ENCODE data around the gene MEAF6. TPM values are rescaled to one million over a fixed set of nuclear protein-coding genes. Genes with fewer than 3 reads are reported as not detected.

MEAF6 gene
- total RNA-seq, 4 donors from 2014 or later, result 39.1 to 186 (median 69.1) TPM

DNA sequence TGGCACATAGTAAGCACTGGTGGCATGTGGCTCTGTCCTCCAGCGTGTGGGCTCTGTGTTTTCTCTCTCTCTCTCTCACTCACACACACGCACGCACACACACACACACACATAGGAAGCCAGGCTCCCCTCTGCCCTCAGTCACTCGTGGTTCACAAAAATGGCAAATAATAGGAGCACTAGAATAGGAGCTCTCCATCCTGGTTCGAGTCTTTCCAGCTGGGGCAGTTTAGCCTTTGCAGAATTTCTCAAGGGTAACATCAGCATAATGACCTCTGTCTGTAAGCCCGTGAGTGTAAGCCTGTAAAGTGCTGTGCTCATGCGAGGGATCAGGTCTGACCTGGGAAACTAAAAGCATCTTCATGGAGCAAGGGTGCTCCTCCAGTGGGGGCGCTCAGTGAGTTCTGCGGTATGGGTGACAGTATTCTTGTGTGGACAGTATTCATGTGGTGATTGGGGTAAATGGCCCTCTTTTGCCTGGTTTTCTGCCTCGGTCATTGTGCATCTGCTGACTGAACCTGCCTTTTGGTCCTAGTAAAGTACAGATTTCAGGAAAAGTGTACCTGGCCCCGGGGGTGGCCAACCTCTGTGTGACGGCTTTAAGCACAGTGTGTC, 41.0 kb downstream of the MEAF6 start:
- H3K27ac ChIP-seq, result peak overlapping the region; percentile 85 to 94
- no peaks in the 10 kb centered on the region for H3K36me3 ChIP-seq
- peak overlapping the region; percentile 89 to 92 for H3K4me3 ChIP-seq
- intact Hi-C loops (cut with DNase I; ENCODE audit: low total_unique reads), result no loop called here
- TF ChIP-seq POLR2A (IDR thresholded peaks at IDR 0.05), result no peak
- TF ChIP-seq, protein P1, sequence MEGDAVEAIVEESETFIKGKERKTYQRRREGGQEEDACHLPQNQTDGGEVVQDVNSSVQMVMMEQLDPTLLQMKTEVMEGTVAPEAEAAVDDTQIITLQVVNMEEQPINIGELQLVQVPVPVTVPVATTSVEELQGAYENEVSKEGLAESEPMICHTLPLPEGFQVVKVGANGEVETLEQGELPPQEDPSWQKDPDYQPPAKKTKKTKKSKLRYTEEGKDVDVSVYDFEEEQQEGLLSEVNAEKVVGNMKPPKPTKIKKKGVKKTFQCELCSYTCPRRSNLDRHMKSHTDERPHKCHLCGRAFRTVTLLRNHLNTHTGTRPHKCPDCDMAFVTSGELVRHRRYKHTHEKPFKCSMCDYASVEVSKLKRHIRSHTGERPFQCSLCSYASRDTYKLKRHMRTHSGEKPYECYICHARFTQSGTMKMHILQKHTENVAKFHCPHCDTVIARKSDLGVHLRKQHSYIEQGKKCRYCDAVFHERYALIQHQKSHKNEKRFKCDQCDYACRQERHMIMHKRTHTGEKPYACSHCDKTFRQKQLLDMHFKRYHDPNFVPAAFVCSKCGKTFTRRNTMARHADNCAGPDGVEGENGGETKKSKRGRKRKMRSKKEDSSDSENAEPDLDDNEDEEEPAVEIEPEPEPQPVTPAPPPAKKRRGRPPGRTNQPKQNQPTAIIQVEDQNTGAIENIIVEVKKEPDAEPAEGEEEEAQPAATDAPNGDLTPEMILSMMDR (IDR thresholded peaks at IDR 0.05), result no peak
- no peaks in the 10 kb centered on the region for H3K9me3 ChIP-seq
- no peak for DNase-seq
- H3K27me3 ChIP-seq, result no peaks in the 10 kb centered on the region
- peaks cover 14 to 32% of the 10 kb centered on the region in 2 donors for H3K4me1 ChIP-seq

DNA sequence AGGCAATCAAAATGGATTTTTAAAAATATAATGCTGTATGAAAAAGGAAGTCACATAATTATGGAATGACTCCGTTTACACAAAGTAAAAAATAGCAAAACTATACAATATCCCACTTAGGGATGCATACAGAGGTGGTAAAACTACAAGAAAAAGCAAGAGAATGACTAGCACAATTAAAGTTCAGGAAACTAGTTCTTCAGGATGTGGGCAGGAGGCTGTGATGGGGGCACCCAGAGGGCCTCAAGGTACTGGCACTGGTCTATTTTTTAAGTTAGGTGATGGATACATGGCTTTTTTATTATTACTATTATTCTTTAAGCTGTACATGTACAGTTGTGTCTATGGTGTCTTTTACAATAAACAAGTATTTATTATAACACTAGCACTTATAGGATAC, 41.6 kb downstream of the MEAF6 start:
- DNase-seq, result no peak
- TF ChIP-seq POLR2A (IDR thresholded peaks at IDR 0.05), result no peak
- TF ChIP-seq, protein P1 (IDR thresholded peaks at IDR 0.05), result no peak
- no peaks in the 10 kb centered on the region for H3K36me3 ChIP-seq
- intact Hi-C loops (cut with DNase I; ENCODE audit: low total_unique reads), result no loop called here
- no peaks in the 10 kb centered on the region for H3K27me3 ChIP-seq
- H3K4me3 ChIP-seq, result no peak overlapping the region
- H3K27ac ChIP-seq, result peak overlapping the region; percentile 85 to 94
- peaks cover 14 to 29% of the 10 kb centered on the region in 2 donors for H3K4me1 ChIP-seq
- H3K9me3 ChIP-seq, result no peaks in the 10 kb centered on the region

DNA sequence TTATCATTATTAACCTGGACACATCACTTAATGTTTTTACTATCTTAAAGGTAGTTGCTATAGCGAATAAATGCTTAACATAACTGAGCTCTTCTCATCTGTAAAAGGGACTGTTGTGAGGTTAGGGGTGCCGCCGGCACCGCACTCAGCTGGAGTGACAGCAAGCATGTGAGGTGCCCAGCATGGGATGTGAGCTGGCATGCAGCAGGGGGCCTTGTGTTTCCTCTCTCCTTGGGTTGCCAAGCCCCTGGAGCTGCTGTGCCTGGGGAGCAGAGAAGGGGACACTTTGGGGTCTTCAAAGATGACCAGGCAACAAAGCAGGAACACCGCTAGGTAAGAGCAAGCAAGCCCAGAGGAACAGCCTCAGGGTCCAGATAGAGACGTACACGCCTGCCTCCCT, 42.3 kb downstream of the MEAF6 start:
- TF ChIP-seq POLR2A (IDR thresholded peaks at IDR 0.05), result no peak
- TF ChIP-seq, protein P1 (IDR thresholded peaks at IDR 0.05), result no peak
- DNase-seq, result no peak
- Histone ChIP-seq H3K4me1 (peaks cover 13 to 24% of the 10 kb centered on the region in 2 donors), H3K27me3 (no peaks in the 10 kb centered on the region), H3K36me3 (no peaks in the 10 kb centered on the region), H3K9me3 (no peaks in the 10 kb centered on the region), H3K27ac (peak overlapping the region; percentile 85 to 94), H3K4me3 (no peak overlapping the region)
- intact Hi-C loops (cut with DNase I; ENCODE audit: low total_unique reads), result no loop called here

DNA sequence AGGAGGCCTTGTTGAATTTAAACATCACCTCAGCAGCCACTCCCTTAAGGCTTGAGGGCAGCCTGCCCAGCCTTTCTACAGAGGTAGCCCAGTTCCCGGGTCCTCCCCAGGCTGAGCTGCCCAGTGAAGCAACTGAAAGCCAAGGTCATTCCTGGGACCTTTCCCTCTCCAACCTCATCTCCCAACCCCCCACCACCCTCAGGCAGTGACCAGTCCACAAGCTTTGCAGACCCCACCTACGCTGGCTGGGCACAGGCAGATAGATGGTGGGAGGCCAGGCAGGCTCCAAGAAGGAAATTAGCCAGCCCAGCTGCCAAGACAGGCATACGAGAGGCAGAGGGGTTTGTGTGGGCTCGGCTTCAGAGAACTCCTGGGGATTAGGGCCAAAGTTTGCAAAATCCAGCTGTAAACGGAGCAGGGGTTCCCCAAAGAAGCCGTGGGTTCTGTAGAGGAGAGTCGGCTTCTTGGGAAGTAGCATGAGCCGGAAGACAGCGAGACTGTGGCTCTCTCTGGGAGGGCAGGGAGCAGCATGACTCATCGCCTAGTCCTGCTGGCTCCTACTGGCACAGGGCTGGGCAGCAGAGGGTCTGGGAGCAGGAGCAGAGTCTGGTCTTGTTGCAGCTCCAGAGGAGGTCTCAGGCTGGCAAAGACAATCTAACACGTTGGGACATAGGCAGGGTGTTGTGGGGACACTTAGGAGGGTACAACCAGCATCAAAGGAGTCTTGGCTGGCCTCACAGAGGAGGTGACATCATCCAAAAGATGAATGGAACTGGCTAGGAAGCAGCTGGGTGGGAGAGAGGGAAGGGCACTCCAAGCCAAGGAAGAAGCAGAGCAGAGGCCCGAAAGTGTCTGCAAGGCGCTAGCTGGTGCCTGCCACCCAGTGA, 43.0 kb downstream of the MEAF6 start:
- TF ChIP-seq, protein P1 (IDR thresholded peaks at IDR 0.05), result no peak
- TF ChIP-seq POLR2A (IDR thresholded peaks at IDR 0.05), result peak in 1 of 2 donors; percentile 29
- Histone ChIP-seq H3K36me3 (no peaks in the 10 kb centered on the region), H3K27ac (peak overlapping the region; percentile 85 to 94), H3K9me3 (no peaks in the 10 kb centered on the region), H3K4me3 (peak overlapping the region in 1 of 2 donors; percentile 20), H3K4me1 (peaks cover 7 to 18% of the 10 kb centered on the region in 2 donors), H3K27me3 (no peaks in the 10 kb centered on the region)
- intact Hi-C loops (cut with DNase I; ENCODE audit: low total_unique reads), result no loop called here
- DNase-seq, result peak; percentile 66 to 78

DNA sequence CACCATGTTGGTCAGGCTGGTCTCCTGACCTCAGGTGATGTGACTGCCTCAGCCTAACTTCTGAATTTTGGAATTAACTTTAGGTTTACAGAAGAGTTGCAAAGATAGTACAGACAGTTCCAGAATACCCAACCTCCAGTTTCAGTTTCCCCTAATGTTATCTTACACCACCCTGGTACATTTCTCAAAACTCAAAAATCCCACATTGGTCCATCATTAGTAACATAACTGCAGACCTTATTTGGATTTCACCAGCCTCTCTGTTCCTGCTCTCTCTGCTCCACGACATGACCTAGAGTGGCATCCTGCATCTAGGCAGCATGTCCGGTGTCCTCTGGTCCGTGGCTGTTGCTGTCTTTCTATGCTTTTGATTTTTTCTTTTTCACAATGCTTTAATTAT, 45.2 kb downstream of the MEAF6 start:
- Histone ChIP-seq H3K36me3 (no peaks in the 10 kb centered on the region), H3K4me3 (no peak overlapping the region), H3K27me3 (no peaks in the 10 kb centered on the region), H3K27ac (no peak overlapping the region), H3K4me1 (peaks cover 0 to 12% of the 10 kb centered on the region in 2 donors), H3K9me3 (no peaks in the 10 kb centered on the region)
- no peak for DNase-seq
- intact Hi-C loops (cut with DNase I; ENCODE audit: low total_unique reads), result no loop called here
- TF ChIP-seq, protein P1 (IDR thresholded peaks at IDR 0.05), result no peak
- TF ChIP-seq POLR2A (IDR thresholded peaks at IDR 0.05), result no peak
